ENCODE results near the gene UST. TPM values are rescaled to one million over a fixed set of nuclear protein-coding genes. Genes with fewer than 3 reads are reported as not detected.

The UST gene
- total RNA-seq, 1 experiment from 2014 or later: 32.1 TPM

GRCh38 chr6:148799647-148800046 is 52.8 kb downstream of the UST start:
- POLR2A ChIA-PET: no interaction called here
- CTCF ChIA-PET: interaction anchor here (1.2 kb wide), 1 partner anchor 15 kb away, joined by 3 read pairs; no protein-coding TSS in a partner anchor
- H3K9me3 Mint-ChIP-seq: no peaks in the 10 kb centered on the region
- H3K27me3 Mint-ChIP-seq (ENCODE audit: low read depth): no peaks in the 10 kb centered on the region
- TF ChIP-seq ZNF532 (CRISPR knock-in tag; IDR thresholded peaks at IDR 0.05; ENCODE audit: borderline replicate concordance): no peak
- TF ChIP-seq FOXJ3 (CRISPR knock-in tag; IDR thresholded peaks at IDR 0.05; ENCODE audit: borderline replicate concordance): no peak
- no peak for TF ChIP-seq FOXP1 (CRISPR knock-in tag; IDR thresholded peaks at IDR 0.05; ENCODE audit: borderline replicate concordance)
- TF ChIP-seq ZNF317 (CRISPR knock-in tag; IDR thresholded peaks at IDR 0.05; ENCODE audit: borderline replicate concordance, low read depth): no peak
- TF ChIP-seq STAT6 (CRISPR knock-in tag; conservative IDR thresholded peaks at IDR 0.05; ENCODE audit: low read depth): no peak
- TF ChIP-seq RORB (CRISPR knock-in tag; IDR thresholded peaks at IDR 0.05): no peak
- TF ChIP-seq HMGA2 (CRISPR knock-in tag; IDR thresholded peaks at IDR 0.05): no peak
- TF ChIP-seq NR2C2 (CRISPR knock-in tag; IDR thresholded peaks at IDR 0.05): no peak
- TF ChIP-seq KAT7 (CRISPR knock-in tag; IDR thresholded peaks at IDR 0.05; ENCODE audit: borderline replicate concordance): no peak
- no peak for TF ChIP-seq MLX (CRISPR knock-in tag; IDR thresholded peaks at IDR 0.05)
- TF ChIP-seq HMGXB4 (CRISPR knock-in tag; IDR thresholded peaks at IDR 0.05): no peak
- no peak for TF ChIP-seq ATF2 (CRISPR knock-in tag; IDR thresholded peaks at IDR 0.05; ENCODE audit: borderline replicate concordance, low read depth)
- TF ChIP-seq ZNF121 (CRISPR knock-in tag; IDR thresholded peaks at IDR 0.05): no peak
- no peak for TF ChIP-seq ZNF138 (CRISPR knock-in tag; conservative IDR thresholded peaks at IDR 0.05)
- no peak for TF ChIP-seq SMAD4 (CRISPR knock-in tag; IDR thresholded peaks at IDR 0.05)
- no peak for TF ChIP-seq CREM (CRISPR knock-in tag; IDR thresholded peaks at IDR 0.05)
- peaks cover 75% of the 10 kb centered on the region for H3K4me1 Mint-ChIP-seq
- no peak overlapping the region for H3K4me3 Mint-ChIP-seq
- no peaks in the 10 kb centered on the region for H3K36me3 Mint-ChIP-seq
- H3K27ac Mint-ChIP-seq: no peak overlapping the region
- DNase-seq (ENCODE audit: low spot score) (no peak), ATAC-seq (no peak)

Measured in WTC11 (cell line).